GM18909 (cell line): Measurements from ENCODE around the gene TRIL.

Source experiments
- ATAC-seq: cut with Tn5 transposase; IDR thresholded peaks from one replicate; pipeline ENCODE4 v1.9.1; 2021; ENCODE audit warnings: mild to moderate bottlenecking; ENCODE audit not compliant: unreplicated experiment, poor library complexity

The TRIL gene

DNA sequence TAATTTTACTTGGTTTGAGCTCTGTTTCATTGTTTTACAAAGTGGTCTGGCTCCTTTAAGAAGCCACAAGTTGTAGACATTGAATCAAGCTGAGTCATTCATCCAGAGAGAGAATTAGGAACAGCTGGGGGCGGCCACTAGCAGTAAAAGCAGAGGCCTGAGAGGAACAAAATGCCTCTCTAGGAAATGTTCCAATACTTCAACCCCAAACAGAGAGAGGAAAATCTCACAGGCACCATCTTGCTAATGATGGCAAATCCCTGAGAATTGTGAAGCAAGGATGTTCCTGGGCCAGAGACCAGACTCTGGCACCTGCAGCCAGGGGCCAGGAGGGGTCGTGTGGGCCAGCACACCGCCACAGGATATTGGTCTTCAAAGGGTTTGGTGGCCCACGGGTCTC, 26.5 kb upstream of the TRIL start:
- no peak for ATAC-seq

DNA sequence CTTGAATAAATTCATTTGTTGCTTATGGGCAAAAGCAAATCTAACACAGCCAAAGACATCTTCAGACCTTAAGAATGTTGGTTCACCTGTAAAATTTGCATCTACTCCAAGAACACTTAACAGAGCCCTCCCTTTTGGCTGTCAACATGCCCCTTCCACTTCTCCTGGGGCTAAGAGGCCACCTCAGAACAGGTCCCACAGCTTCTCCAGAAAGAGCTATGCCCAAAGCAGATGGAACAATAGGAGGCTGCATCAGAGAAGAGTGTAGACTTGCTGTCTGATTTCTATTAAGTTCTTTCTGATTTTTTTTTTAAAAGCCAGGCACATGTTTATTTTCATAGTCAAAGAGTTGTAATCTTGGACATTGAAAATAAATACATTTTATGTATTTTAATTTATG, 26.1 kb upstream of the TRIL start:
- no peak for ATAC-seq

GRCh38 chr7:28983396-28984190, 25.5 kb upstream of the TRIL start:
- ATAC-seq: no peak

- ATAC-seq: no peak
These were observed 23.0 kb upstream of the TRIL start for GRCh38 chr7:28981161-28981465.

DNA sequence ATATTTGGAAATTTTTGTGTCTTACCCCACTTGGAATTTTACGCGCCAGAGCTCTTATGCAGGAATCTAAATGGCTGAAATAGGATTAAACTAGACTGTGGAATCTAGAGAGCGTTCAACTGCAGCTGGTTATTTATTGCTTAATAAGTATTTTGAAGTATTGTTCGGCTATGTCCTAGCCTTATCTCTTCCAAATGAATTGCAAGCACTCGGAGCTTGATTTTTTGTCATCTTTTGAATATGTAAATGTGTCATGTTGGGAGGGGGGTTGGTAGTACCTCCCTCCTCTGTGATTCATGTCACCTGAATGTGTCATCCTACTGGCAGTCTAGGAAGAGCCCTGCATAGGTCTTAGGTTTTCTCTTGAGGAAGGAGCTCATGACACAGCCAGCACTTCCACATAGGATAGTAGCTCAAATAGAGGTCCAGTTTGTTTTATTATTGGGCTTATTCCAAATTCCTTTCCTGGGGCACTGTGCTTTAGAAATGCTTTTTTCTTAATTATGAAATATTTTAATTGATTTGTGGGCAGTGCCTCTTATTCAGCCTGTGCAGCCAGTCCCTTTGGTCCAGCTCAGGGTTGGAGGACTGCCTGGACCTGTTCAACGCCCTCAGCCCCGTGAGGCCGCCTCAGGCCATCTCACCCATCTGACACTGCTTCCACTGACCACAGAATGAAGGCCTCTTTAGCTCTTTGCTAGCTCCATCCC, 22.5 kb upstream of the TRIL start:
- no peak for ATAC-seq

GRCh38 chr7:28979776-28980175, 21.6 kb upstream of the TRIL start:
- ATAC-seq: no peak

- ATAC-seq: no peak
These were observed 19.8 kb upstream of the TRIL start for GRCh38 chr7:28977881-28978280.

- ATAC-seq: no peak
These were observed 17.9 kb upstream of the TRIL start for GRCh38 chr7:28976022-28976421.

- no peak for ATAC-seq
These were observed 15.5 kb upstream of the TRIL start for GRCh38 chr7:28973591-28973990.

- ATAC-seq: no peak
These were observed 5.9 kb upstream of the TRIL start for GRCh38 chr7:28964056-28964455.

GRCh38 chr7:28961972-28962371, 3.8 kb upstream of the TRIL start:
- ATAC-seq: no peak

- ATAC-seq: no peak
These were observed 2.1 kb upstream of the TRIL start for GRCh38 chr7:28960071-28960840.

DNA sequence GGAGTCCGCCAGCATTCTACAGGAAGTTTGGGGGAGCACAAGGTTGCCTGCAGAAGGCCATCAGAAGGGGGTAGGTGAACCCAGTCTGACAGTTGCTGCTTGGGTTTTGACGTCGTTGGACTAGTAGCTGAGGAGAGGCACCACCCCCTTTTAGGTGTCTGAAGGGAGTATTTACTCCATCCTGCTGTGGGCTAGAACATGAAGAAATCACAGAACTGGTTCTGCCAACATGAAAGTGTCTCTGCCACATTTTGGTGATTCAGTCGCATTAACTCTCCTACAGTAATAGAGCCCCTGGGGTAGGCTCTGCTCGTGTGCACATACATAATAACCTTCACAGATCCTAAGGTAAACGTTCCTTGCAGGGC, 834 bp upstream of the TRIL start:
- ATAC-seq: no peak

GRCh38 chr7:28957751-28958234, 337 bp downstream of the TRIL start:
- ATAC-seq: no peak

DNA sequence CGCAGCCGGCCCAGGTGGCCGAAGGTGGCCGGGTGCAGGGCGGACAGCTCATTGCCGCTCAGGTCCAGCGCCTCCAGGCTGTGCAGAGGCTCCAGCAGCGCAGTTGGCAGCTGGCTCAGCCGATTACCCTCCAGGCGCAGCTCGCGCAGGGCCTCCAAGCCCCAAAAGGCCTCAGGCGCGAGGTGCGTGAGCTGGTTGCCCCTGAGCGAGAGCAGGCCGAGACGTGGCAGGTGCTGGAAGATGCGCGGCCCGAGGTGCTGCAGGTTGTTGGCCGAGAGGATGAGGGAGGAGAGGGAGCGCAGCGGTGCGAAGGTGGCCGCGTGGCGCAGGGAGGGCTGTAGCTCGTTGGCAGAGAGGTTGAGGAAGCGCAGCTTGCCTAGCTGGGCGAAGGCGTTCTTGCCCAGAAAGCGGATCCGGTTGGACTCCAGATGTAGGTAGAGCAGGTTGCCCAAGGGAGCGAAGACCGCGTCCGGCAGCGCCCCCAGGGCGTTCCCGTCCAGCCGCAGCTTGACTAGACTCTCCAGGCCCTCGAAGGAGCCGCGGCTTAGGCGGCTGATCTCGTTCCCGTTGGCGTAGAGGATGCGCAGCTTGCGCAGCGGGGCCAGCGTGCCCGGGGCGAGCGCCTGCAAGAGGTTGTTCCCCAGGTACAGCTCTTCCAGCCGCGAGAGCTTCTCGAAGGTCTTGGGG, 923 bp downstream of the TRIL start:
- ATAC-seq: no peak

DNA sequence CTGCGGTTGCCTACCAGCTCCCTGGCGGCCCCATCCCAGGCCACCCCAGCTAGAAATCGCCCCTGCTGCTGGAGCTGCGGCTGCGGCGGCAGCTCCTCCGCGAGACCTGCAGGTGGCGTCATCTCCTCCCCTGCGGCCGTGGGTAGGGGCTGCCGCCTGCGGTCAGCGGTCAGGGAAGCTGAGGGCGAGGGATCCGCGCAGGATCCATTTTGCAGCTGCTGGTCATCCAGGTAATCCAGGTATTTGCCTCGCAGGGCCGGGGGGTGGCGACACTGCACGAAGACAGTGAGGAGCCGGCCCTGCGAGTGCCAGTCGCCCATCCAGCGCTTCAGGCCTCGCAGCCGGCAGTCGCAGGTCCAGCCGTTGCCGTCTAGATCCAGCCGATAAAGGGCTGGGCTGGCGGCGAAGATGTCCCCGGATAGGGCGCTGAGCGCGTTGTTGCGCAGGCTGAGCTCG, 1.5 kb downstream of the TRIL start:
- no peak for ATAC-seq

- ATAC-seq: no peak
These were observed 2.2 kb downstream of the TRIL start for GRCh38 chr7:28955718-28956607.

DNA sequence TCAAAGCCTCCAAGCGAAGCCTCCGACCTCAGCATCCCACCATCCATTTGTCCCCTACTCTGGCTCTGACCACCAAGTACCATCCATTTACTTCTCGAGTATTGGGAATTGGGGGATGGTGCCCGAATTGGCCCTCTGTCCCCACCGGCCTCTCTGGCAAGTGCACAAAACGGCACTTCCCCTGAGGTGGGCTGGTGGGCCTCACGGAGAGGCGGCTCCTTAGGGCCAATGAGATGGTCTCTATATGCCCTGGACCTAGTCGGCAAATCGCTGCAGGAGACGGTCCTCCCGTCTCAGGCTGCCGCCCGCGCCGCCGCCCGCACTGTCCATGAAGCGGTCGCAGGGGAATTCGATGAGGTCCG, 2.8 kb downstream of the TRIL start:
- ATAC-seq: no peak

GRCh38 chr7:28954946-28955345, 3.2 kb downstream of the TRIL start:
- no peak for ATAC-seq

GRCh38 chr7:28954471-28954870, 3.7 kb downstream of the TRIL start:
- ATAC-seq: no peak
